ENCODE measurements around the gene GFER.

GFER gene

DNA sequence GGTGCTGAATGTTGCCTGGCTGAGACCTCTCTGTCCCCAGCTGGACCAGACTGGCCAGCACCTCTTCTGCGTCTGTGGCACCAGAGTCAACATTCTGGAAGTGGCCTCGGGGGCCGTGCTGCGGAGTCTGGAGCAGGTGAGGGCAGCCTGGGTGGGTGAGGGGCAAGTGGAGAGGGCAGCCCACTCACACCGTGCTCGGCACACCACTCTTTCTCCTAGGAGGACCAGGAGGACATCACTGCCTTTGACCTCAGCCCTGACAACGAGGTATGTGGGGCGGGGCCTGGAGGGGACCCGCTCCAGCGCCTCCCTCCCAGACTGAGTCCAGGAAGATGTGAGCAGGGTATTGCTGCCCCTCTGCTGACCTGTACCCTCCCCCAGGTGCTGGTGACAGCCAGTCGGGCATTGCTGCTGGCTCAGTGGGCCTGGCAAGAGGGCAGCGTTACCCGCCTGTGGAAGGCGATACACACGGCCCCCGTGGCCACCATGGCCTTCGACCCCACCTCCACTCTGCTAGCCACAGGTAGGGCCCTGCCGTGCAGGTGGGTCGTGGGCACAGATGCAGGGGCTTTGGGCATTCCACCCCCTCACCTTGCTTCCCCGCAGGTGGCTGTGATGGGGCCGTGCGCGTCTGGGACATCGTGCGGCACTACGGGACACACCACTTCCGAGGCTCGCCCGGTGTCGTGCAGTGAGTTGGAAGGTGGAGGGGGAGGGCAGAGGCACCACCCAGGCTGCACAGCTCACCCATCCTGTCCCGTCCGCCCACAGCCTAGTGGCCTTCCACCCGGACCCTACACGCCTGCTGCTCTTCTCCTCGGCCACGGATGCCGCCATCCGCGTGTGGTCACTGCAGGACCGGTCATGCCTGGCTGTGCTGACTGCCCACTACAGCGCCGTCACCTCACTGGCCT lies 9.6 kb upstream of the GFER start:
- no peak for DNase-seq (ENCODE audit: low read depth in 2 of 2)

DNA sequence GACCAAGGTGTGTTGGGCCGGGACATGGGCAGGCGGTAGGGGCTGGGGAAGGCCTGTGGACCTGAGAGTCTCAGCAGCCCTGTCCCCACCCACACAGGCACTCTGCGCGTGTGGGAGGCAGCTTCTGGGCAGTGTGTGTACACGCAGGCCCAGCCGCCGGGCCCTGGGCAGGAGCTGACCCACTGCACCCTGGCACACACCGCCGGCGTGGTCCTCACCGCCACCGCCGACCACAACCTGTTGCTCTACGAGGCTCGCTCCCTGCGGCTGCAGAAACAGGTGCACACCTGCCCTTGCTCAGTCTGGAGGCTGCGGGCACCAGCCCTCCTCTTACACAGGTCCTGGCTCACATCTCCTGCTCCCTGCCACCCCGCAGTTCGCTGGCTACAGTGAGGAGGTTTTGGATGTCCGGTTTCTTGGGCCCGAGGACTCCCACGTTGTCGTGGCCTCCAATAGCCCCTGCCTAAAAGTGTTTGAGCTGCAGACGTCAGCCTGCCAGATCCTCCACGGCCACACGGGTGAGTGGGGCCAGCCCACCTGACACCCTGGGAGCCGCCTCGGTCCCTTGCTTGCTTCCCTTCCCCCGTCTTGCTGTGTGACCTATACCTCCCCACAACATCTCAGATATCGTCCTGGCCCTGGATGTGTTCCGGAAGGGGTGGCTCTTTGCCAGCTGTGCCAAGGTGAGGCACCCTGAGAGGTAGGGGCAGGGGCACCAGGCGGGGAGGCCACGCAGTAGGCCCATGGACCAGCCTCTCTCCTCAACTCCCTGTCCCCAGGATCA lies 8.4 kb upstream of the GFER start:
- no peak for DNase-seq (ENCODE audit: low read depth in 2 of 2)

DNA sequence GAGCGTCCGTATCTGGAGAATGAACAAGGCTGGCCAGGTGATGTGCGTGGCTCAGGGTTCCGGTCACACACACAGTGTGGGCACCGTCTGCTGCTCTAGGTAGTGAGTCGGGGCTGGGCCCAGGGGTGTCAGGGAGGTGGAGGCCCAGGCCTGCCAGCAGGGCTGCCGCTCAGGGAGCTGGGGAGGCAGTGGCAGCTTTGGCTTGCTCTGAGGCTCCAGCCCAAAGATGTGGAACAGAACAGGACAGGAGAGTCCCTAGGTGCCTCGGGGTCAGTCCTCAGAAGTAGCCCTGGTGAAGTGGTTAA lies 7.8 kb upstream of the GFER start:
- no peak for DNase-seq (ENCODE audit: low read depth in 2 of 2)

DNA sequence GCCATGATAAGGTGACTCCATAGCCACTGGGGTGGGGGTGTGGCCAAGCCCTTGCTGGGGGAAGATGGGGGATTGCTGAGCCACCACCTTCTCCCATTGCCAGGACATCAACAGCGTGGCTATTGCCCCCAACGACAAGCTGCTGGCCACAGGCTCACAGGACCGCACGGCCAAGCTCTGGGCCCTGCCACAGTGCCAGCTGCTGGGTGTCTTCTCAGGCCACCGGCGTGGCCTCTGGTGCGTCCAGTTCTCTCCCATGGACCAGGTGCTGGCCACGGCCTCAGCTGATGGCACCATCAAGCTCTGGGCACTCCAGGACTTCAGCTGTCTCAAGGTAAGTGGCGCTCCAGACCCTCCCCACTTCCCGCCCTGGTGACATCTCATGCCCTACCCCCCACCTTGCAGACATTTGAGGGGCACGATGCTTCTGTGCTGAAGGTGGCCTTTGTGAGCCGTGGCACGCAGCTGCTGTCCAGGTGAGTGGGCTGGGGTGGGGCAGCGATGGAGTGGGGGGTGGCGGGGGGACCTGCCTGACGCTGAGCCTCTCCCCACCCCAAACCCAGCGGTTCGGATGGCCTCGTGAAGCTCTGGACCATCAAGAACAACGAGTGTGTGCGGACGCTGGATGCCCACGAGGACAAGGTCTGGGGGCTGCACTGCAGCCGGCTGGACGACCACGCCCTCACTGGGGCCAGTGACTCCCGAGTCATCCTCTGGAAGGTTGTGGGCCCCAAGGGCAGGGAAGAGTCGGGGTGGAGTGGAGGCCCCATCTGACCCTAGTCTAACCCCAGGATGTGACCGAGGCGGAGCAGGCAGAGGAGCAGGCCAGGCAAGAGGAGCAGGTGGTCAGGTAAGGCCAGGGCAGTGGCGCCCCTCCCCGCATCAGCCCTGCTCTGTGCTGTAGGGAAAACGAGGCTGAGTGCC lies 6.8 kb upstream of the GFER start:
- no peak for DNase-seq (ENCODE audit: low read depth in 2 of 2)

DNA sequence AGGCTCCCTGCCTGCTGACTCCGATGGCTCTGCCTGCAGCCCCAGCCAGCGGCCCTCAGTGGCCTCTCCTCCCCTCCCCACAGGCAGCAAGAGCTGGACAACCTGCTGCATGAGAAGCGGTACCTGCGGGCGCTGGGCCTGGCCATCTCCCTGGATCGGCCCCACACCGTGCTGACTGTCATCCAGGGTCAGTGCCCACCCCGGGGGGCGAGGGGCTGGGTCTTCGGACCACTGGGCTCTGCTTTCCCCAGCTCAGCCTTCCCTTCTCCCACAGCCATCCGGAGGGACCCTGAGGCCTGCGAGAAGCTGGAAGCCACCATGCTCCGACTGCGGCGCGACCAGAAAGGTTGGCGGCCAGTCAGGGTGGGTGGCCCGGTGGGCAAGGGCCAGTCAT lies 6.1 kb upstream of the GFER start:
- no peak for DNase-seq (ENCODE audit: low read depth in 2 of 2)

DNA sequence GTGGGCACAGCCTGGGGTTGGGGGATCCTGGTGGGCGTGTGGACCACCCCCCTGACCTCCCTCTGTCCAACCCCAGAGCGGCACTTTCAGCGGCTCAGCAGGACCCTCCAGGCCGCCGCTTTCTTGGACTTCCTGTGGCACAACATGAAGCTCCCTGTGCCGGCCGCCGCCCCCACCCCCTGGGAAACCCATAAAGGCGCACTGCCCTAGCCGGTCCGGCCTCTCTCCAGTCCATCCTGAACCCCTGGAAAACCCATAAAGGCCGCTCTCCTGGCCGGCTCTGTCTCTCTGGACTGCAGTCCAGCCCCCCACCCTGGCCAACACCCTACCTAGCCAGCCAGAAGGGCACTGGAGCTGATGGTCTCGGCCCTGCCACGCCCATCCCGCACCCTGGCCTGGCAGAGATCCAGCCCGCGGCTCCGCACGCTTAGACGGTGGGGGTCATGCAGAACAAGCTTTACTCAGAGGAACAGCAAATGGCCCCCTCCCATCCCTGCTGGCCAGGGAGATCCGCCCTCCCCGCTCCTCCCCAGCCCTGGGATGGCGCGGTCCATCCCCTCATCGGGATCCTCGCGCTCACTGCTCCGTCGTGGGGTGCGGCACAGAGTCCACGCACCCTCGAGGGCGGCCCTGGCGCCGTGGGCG lies 5.4 kb upstream of the GFER start:
- DNase-seq (ENCODE audit: low read depth in 2 of 2): no peak

DNA sequence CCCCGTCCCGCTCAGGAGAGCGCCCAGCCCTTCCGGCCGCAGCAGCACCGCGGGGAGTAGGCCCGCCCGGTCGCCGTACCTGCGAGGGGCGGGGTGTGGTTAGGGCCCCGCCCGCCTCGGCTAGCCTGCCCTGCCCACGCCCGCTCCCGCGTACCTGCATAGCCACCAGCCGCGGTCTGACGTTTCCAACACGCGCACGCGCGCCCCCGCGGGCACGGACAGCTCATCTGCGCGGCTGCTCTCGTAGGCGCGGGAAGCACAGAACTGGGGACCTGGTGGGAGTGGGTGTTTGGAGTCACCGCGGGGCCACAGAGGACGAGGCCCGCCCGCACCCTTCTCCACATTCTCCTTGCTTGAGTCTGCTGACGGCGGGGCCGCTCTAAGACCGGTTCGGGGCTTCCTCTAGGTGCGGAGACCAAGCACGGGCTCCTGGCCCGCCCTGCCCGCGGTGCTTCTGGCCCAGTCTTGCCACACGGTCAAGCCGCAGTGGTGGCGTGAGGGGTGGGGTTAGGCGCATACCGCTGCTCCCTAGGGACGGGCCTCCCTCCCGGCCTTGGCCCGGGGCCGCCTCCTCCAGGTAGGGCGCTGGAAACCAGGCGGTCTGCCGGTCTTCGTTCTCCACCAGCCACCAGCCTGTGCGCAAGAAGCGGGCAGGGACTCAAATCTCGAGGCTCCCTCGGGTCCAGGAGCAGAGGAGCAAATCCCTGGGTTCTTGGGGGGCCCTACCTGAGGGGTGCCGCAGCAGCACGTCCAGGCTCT lies 4.5 kb upstream of the GFER start:
- no peak for DNase-seq (ENCODE audit: low read depth in 2 of 2)

DNA sequence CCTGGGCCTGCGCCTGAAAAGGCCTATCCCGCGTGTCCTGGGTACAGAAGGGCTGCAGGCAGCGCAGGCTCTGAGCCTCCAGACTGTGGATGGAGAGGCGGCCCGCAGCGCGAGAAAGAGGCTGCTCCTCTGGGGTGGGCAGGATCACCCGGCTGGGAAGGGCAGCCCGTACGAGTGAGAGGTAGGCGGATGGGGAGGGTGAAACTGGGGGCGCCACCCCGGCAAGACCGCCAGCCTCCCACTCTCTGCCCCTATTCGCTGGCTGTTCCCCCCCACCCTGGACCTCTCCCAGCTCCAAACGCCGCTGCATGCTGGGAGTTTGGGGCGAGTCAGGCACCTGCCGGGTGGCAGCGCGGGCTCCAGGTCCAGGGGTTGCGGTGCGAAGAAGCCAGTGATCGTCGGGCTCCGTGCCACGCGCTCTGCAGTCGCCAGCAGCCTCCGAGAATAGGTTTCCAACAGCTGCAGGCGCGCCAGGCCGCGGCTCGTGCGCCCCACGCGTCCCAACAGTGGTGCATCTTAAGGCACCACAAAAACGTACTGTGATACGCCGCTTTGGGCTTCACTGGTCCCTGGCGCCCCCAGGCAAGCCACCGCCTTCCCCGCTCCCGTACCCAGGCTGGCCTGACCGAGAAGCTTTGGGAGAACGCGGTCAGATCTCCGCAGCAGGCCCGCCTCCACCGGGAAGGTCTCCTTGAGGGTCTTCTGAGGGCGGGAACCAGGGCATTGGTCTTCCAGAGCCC lies 3.8 kb upstream of the GFER start:
- DNase-seq (ENCODE audit: low read depth in 2 of 2): no peak

DNA sequence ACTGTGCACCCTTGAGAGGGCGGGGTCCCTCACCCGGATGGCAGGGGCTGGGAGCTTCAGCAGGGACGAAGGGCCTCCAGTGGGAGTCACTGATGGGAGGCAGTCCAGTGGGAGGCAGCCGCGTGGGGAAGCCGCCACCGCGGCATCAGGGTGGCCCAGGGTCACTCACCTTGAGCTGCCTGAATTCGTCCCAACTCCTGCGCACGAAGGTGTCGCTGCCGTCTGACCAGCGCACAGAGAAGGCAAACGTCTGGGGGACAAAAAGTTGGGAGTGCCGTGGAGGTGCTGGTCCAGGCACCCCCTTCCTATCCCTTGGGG lies 3.3 kb upstream of the GFER start:
- no peak for DNase-seq (ENCODE audit: low read depth in 2 of 2)

DNA sequence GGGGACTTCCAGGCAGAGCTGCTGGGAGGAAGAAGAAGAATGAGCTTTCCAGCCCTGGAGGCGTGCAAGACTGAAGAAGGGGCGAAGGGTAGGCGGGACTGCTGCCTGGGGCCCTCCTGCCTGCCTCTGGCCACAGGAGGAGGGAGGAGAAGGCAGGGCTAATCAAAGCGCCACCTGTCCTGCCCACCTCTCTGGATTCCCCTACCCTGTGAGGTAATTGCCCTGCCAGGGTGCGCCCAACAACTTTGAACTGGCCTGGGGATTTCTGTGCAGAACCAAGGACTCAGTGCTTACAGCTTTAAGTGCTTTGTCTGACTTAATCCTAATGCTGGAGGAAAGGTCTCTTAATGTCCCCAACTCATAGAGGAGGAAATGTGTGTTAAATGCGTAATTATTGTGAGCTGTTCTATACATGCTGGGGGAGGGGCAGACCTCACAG lies 2.6 kb upstream of the GFER start, which contains the start of gene NOXO1:
TSS of gene NOXO1 (minus strand) at position 72 of the 439 bp plus-strand sequence. CDS start 290 bp downstream, outside the sequence.
- no peak for DNase-seq (ENCODE audit: low read depth in 2 of 2)

DNA sequence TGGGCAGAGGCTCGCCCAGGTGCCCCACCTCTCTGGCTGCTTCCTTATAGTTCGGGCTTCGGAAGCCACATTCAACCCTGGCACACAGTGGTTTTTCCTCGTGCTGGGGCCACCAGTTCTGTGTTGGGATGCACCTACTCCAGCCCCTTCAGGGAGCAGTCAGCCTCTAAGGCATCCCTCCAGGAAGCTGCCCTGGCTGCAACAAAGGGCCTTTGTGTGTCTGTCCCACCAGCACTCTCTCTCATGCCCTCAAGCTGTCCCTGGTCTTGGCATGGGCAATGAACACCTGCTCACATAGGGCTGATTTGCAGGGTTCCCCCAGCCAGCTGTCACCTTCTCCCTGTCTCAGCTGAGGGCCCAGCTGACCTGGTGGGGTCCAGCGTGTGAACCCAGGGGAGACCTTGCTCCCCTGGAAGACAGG lies 2.0 kb upstream of the GFER start:
- DNase-seq (ENCODE audit: low read depth in 2 of 2): no peak

DNA sequence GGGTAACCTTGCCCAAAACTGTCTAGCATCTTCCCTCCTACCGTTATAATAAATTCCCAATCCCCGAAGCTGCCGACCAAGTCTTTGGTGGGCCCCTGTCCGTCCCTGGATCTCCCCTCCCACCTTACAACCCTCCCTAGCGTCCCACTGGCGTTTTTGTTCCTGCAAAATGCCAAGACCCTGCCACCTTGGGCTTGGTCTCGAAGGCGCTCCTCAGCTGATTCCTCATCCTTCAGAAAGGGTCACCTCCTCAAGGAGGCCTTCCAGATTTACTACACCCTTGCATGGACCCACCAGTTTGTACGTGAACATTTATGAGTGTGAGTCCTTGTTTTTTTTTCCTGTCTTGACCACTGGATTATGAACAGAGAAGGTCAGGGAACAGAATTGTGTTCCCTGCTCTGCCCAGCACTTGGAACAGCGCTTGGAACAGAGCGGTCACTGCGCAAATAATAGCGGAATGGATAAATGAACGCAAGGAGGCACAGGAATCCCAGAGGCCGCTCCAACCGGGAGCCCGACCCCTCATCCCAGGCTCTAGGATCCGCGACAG lies 926 bp upstream of the GFER start:
- no peak for DNase-seq (ENCODE audit: low read depth in 2 of 2)

DNA sequence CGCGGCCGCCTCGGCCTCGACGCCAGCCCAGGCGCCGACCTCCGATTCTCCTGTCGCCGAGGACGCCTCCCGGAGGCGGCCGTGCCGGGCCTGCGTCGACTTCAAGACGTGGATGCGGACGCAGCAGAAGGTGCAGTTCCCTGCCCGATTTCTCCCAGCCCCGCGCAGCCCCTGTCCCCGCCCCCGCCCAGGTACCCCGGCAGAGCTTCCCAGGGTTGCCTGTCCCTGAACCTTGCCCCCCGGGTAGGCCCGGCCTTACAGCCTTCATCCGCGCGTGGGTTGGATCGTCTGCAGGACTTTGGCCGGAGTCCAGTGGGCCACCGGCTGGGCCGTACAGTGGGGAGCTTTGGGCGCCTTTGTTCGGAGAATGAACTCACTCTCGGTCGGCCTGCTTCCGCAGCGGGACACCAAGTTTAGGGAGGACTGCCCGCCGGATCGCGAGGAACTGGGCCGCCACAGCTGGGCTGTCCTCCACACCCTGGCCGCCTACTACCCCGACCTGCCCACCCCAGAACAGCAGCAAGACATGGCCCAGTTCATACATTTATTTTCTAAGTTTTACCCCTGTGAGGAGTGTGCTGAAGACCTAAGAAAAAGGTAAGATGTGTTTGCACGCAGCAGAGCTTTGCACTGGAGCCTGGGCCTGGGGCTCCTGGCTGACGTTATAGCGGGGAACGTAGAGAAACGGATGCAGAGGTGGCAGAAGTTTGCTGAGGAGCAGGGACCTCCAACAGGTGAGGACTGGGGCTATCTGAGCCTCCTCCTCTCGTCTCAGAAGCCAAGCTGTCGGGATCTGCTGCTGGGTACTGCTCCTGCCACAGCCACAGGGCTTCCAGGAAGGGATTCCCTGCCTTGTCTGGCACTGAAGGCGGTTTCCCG lies 593 bp downstream of the GFER start:
- DNase-seq (ENCODE audit: low read depth in 2 of 2): no peak

DNA sequence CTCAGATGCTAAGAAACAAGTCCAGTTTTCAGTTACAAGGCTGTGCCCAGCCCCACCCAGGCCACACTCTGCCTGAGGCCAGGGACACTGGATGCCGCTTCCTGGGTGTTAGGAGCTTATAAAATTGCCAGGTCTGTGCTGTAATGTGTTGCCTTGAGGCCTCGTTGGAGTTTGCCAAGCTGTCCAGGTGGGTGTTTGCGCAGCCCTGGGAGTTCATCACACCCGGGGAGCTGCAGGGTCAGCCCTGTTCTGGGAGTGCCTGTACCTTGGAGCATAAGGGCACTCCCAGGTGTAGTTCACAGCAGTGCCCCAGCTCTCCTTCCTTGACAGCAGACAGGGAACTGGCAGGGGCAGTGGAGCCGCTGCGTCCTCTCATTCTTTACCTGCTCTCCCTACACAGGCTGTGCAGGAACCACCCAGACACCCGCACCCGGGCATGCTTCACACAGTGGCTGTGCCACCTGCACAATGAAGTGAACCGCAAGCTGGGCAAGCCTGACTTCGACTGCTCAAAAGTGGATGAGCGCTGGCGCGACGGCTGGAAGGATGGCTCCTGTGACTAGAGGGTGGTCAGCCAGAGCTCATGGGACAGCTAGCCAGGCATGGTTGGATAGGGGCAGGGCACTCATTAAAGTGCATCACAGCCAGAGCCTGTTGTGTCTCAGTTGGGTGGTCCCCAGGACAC lies 1.6 kb downstream of the GFER start:
- DNase-seq (ENCODE audit: low read depth in 2 of 2): no peak

DNA sequence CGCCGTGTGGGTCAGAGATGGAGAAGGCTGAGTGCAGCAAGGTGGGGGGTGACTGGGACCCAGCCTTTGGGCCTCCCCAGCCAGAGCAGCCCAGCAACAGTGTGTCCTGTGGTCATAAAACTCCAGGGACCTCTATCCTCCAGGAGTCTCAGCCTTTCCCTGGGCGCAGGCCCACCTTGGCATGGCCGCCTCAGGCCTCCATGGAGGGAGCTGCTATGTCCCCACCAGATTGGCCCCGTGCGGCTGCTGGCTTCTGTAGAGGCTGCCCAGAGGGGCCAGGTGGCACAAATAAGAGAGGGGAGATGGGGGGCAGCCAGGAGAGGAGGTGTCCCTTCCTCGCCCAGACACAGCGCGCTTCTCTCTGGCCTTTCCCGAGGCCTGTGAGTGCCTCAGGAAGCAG lies 3.2 kb downstream of the GFER start:
- DNase-seq (ENCODE audit: low read depth in 2 of 2): no peak

DNA sequence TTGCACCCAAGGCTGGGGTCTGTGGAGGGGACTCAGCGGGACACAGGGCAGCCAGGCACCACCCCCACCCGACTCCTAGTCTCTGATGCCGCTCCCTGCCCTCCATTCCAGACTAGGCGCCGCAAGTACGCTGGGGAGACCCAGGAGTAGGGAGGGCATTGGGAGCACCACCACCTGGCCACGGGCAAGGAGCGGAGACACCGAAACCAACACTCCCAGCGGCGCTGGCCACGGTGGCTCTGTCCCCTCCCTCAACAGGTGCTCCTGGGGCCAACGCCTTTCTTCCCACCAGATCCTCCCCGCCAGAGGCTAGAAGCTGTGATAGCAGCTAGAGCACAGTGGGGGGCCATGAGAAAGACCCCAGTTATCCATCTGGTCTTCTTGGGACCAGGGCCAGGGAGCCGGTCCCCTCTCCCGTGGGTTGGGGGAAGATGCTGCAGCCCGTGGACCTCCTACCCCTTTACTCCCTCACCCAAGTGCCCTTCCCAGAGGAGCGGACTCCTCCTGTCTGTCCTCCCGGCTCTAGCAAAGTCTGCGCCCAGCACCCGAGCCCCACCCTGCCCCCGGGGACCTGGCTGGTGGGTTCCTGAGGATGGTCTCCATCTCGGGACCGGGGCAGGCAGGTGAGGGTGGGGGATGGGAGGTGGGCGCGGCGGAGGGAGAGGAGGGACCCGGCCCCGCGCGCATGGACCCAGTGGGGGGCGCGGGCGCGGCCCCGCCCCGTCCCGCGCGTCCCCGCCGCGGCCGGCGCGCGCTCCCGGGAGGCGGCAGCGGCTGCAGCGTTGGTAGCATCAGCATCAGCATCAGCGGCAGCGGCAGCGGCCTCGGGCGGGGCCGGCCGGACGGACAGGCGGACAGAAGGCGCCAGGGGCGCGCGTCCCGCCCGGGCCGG lies 5.5 kb downstream of the GFER start, which contains the start of gene SYNGR3:
TSS of gene SYNGR3 (plus strand) at position 762 of the 892 bp plus-strand sequence. CDS start 133 bp downstream, outside the sequence.
- no peak for DNase-seq (ENCODE audit: low read depth in 2 of 2)

DNA sequence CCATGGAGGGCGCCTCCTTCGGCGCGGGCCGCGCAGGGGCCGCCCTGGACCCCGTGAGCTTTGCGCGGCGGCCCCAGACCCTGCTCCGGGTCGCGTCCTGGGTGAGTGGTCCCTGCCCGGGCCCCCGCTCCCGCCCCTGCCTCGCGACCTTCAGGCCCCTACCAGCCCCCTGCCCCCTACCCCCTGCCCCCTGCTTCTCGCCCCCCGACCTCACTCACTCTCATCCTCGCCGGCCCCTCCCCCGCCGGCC lies 6.0 kb downstream of the GFER start:
- no peak for DNase-seq (ENCODE audit: low read depth in 2 of 2)

Measured in fibroblast of skin of left biceps (primary cell).